ENCODE data around the gene SLX9. TPM values are rescaled to one million over a fixed set of nuclear protein-coding genes. Genes with fewer than 3 reads are reported as not detected.

The SLX9 gene
- total and polyA plus RNA-seq, 2 experiments from 2014 or later = 24.7 to 31.2 TPM

DNA sequence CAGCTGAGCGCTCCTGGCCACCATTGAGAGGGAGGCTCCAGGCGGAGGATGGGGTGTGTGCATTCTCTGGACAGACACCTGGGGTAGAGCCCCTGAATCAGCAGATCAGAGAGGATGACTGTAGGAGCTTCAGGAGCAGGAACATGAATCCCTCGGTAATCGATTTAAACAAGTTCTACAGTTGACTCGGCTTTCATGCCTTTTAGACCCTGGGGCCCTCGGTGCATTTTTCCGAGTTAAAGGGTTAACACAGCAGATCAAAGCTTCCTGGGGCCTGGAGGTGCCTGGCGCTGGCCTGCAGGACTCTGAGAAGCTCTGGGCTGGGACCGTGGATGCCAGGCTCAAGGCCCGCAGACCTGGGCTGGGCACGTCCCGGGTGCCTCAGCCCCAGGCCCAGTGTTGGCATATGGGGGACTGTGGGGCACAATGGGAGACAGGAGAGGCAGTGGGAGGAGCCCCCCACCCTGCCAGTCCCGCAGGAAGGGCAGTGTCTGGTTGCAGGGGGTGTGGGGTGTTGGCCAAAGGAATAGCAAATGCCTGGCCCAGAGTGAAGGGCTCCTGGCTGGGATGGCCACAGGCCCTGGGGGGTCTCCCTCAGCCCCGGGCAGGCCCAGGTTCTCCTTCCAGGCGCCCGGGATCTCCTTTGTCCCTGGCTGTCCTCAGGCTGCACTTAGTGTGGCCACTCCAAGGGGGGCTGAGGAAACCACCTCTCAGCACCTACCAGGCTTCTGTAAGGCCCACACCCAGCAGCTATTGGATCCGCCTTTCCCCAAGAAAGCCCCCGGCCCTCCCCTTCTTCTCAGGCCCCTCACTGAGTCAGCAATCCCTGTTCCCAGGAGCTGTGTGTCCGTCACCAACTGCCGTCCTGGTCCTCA, 40.1 kb downstream of the SLX9 start:
- Histone ChIP-seq H3K27me3 (no peaks in the 10 kb centered on the region), H3K4me1 (ENCODE audit: low read depth) (no peaks in the 10 kb centered on the region), H3K4me3 (no peak overlapping the region), H3K36me3 (no peaks in the 10 kb centered on the region), H3K9me3 (ENCODE audit: low read depth) (no peaks in the 10 kb centered on the region), H3K27ac (peak overlapping the region; percentile 38)
- TF ChIP-seq CTCF (IDR thresholded peaks at IDR 0.05; ENCODE audit: low read depth, low read length) = no peak
- DNase-seq (ENCODE audit: low read depth in 1 of 2, low spot score in 1 of 2) = no peak

GRCh38 chr21:44980562-44981489, 41.0 kb downstream of the SLX9 start:
- H3K9me3 ChIP-seq (ENCODE audit: low read depth) = no peaks in the 10 kb centered on the region
- no peaks in the 10 kb centered on the region for H3K36me3 ChIP-seq
- no peaks in the 10 kb centered on the region for H3K4me1 ChIP-seq (ENCODE audit: low read depth)
- DNase-seq (ENCODE audit: low read depth in 1 of 2, low spot score in 1 of 2) = no peak
- H3K4me3 ChIP-seq = no peak overlapping the region
- no peaks in the 10 kb centered on the region for H3K27me3 ChIP-seq
- H3K27ac ChIP-seq = peak overlapping the region; percentile 38
- TF ChIP-seq CTCF (IDR thresholded peaks at IDR 0.05; ENCODE audit: low read depth, low read length) = no peak

DNA sequence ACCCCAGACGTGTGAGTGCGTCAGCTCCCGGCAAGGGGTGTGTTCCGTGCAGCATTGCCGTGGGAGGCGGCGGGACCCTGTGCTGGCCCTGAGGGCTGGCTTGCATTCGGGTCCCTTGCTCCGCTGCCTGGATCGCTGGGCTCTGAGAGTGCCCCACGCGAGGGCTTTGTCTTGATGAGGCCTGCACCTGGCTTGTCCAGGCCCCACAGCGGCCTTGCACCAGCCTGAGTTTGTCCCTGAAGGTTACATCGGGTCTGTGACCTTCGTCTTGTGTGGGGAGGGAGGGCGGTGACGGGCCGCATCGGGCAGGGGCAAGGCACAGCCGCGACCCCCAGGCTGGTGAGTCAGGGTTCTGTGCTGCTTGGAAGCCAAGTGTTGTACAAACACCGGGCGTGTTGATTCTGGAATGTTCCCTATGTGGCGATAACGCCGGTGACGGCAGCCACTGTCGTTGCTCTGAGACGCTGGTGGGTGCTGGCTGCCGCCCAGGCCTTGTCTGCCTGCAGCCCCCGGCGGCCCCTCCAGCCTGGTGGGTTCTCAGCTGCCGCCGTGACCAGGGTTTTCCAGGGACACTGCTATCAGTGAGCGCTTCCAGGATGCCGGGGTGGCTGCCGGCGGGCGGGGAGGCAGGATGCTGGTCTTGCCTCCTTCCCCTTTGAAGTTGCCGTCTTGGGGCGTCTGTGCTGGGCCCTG, 42.9 kb downstream of the SLX9 start:
- Histone ChIP-seq H3K9me3 (ENCODE audit: low read depth) (no peaks in the 10 kb centered on the region), H3K4me3 (no peak overlapping the region), H3K4me1 (ENCODE audit: low read depth) (peaks cover 3% of the 10 kb centered on the region), H3K27ac (peak overlapping the region; percentile 46), H3K27me3 (no peaks in the 10 kb centered on the region), H3K36me3 (no peaks in the 10 kb centered on the region)
- no peak for TF ChIP-seq CTCF (IDR thresholded peaks at IDR 0.05; ENCODE audit: low read depth, low read length)
- DNase-seq (ENCODE audit: low read depth in 1 of 2, low spot score in 1 of 2) = peak in 1 of 2 donors; percentile 92

DNA sequence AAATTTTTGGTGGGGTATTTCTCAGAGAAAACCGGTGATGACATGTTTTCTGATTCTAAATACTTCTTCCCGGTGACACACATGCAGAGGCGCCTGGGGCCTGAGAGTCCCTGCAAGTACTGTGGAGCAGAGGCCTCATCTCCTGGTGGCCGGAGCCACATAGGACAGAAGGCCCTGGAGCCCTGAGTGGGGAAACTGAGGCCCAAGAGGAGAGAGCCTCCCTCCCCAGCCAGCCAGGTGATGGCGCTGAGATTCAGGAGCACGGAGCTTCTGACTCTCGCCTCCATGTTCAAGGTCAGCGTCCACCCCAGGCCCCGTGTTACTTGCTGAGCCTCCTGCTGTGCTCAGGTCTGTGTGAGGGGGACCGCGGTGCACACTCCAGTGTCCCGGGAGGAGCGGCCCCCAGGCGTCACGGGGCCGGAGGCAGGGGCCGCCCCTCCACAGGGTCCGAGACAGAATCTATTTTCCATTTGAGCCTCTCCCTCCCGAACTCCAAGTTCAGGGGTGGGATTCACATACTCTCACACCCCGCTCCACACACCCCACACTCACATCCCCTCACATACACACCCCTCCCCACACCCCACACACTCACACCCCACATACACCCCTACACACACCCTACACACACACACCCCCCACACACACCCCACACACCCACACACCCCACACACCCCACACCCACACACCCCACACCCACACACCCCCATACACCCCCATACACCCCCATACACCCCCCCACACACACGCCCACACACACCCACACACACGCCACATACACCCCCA, 43.8 kb downstream of the SLX9 start:
- no peaks in the 10 kb centered on the region for H3K36me3 ChIP-seq
- peak overlapping the region; percentile 46 for H3K27ac ChIP-seq
- TF ChIP-seq CTCF (IDR thresholded peaks at IDR 0.05; ENCODE audit: low read depth, low read length) = no peak
- DNase-seq (ENCODE audit: low read depth in 1 of 2, low spot score in 1 of 2) = no peak
- H3K4me3 ChIP-seq = no peak overlapping the region
- no peaks in the 10 kb centered on the region for H3K27me3 ChIP-seq
- no peaks in the 10 kb centered on the region for H3K9me3 ChIP-seq (ENCODE audit: low read depth)
- H3K4me1 ChIP-seq (ENCODE audit: low read depth) = peaks cover 11% of the 10 kb centered on the region

Measured in cardiac muscle cell (in vitro differentiated cells and primary cell).